Dendritic cell treated with granulocyte-macrophage colony-stimulating factor and Interleukin-4, amounts not matched to agents 40 ng/mL and 50 ng/mL, for 4 days (primary cell): ENCODE data around the gene ZNRF3.

Experiments
- H3K27ac Mint-ChIP-seq: one replicate; pipeline ENCODE4 v1.8.0; 2022; ENCODE audit warnings: mild to moderate bottlenecking, mixed read lengths
- H3K27me3 Mint-ChIP-seq: one replicate; pipeline ENCODE4 v1.8.0; 2022; ENCODE audit warnings: mild to moderate bottlenecking, mixed read lengths
- H3K36me3 Mint-ChIP-seq: one replicate; pipeline ENCODE4 v1.8.0; 2022; ENCODE audit warnings: low read depth, mixed read lengths
- H3K4me1 Mint-ChIP-seq: one replicate; pipeline ENCODE4 v1.8.0; 2022; ENCODE audit warnings: low read depth, mixed read lengths
- H3K4me3 Mint-ChIP-seq: one replicate; pipeline ENCODE4 v1.8.0; 2022; ENCODE audit warnings: mild to moderate bottlenecking, moderate library complexity, mixed read lengths
- H3K9me3 Mint-ChIP-seq: one replicate; pipeline ENCODE4 v1.8.0; 2022; ENCODE audit warnings: mixed read lengths
- intact Hi-C: fragments of 100-400 bp; cut with micrococcal nuclease; formaldehyde crosslinking; loops from one replicate; pipeline ENCODE4 v1.15.0; 2022

ZNRF3 gene

DNA sequence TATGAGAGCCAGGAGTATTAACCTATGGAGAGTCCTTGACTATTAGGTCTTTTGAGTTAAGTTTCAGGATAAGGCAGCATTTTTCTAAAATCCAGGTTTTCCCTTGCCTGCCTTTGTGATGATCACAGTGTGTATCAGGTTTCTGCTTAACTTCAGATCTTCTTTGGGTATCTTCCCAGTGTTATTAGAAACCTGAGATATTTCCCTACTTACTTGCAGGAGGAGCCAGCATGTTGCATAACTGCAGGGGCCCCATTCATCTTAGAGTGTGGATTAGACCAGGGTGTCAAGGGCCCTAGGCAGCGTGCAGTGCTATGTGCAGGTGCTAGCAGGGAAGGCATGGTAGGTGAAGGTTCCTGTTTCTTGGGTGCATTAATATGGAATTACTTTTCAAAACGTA is 69.5 kb downstream of the ZNRF3 start:
- H3K4me3 Mint-ChIP-seq: no peak overlapping the region
- no peak overlapping the region for H3K27ac Mint-ChIP-seq
- peaks cover 37% of the 10 kb centered on the region for H3K27me3 Mint-ChIP-seq
- H3K9me3 Mint-ChIP-seq: no peaks in the 10 kb centered on the region
- intact Hi-C loops: no loop called here
- peaks cover 16% of the 10 kb centered on the region for H3K4me1 Mint-ChIP-seq
- no peaks in the 10 kb centered on the region for H3K36me3 Mint-ChIP-seq

DNA sequence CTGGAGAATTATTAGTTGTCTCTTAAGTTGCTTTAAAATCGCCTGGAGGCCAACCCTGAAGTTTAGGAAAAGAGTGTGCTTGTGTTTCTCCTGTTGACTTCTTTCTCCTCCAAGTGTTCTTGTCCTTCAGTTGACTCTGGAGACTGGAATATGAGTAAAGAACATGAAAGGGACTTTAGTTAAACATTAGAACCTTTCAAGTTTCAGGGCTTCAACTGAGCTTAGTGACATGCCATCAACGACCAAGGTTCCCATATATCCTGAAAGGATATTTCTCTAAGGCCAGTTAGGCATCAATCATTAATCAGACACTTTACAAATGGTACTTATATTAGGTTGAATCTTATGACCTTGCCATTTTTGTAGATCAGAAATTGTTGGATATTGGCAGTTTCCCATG is 70.0 kb downstream of the ZNRF3 start:
- no peak overlapping the region for H3K4me3 Mint-ChIP-seq
- H3K4me1 Mint-ChIP-seq: peaks cover 16% of the 10 kb centered on the region
- H3K9me3 Mint-ChIP-seq: no peaks in the 10 kb centered on the region
- intact Hi-C loops: no loop called here
- H3K27me3 Mint-ChIP-seq: peaks cover 42% of the 10 kb centered on the region
- H3K36me3 Mint-ChIP-seq: no peaks in the 10 kb centered on the region
- no peak overlapping the region for H3K27ac Mint-ChIP-seq

DNA sequence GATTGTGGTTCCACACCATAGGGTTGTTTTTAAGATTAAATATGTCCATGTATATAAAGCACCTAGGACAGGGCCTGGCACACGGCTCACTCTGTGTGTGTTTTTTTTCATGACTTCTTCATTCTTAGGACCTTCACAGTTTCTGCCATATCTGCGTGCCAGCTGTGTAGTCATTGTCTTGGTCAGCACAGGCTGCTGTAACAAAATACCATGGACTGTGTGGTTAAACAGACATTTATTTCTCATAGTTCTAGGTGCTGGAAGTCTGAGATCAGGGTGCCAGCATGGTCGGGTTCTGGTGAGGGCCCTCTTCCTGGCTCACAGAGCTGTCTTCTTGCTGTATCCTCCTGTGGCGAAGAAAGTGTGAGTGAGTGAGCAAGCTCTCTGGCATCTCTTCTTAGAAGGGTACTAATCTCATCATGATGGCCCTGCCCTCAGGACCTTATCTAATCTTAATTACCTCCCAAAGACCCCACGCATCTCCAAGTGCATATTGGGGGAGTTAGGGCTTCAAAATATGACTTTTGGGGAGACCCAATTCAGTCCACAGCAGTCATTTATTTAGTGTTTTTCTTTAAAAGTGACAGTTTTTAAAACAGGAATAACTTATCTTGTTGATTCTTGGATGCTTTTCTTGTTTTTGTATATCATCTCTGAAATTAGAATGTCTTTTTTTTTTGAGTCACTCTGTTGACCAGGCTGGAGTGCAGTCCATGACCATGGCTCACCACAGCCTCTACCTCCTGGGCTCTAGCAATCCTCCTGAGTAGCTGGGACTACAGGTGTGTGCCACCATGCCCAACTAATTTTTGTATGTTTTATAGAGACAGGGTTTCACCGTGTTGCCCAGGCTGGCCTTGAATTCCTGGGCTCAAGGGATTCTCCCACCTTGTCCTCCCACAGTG is 70.9 kb downstream of the ZNRF3 start:
- H3K4me1 Mint-ChIP-seq: peaks cover 16% of the 10 kb centered on the region
- no peak overlapping the region for H3K27ac Mint-ChIP-seq
- intact Hi-C loops: no loop called here
- H3K27me3 Mint-ChIP-seq: peaks cover 40% of the 10 kb centered on the region
- no peaks in the 10 kb centered on the region for H3K36me3 Mint-ChIP-seq
- no peaks in the 10 kb centered on the region for H3K9me3 Mint-ChIP-seq
- H3K4me3 Mint-ChIP-seq: no peak overlapping the region

DNA sequence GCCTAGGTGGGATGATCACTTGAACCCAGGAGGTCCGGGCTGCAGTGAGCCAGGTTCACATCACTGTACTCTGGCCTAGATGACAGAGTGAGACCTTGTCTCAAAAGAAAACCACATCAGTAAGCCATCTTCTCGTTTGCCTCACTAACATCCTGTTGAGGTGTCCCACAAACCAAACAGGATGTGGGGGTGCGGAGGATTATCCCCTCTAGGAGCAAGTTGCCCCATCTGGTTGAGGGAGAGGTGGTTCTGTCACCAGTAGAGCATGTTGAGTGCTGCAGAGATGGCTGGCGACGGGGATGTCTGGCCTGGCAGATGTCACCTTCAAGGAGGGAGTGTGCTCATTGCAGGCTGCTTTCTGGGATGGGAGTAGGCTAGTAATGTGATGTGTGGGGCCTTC is 72.4 kb downstream of the ZNRF3 start:
- Mint-ChIP-seq H3K27me3 (peaks cover 45% of the 10 kb centered on the region), H3K27ac (no peak overlapping the region), H3K4me3 (no peak overlapping the region), H3K4me1 (peaks cover 10% of the 10 kb centered on the region), H3K9me3 (no peaks in the 10 kb centered on the region), H3K36me3 (no peaks in the 10 kb centered on the region)
- intact Hi-C loops: no loop called here

DNA sequence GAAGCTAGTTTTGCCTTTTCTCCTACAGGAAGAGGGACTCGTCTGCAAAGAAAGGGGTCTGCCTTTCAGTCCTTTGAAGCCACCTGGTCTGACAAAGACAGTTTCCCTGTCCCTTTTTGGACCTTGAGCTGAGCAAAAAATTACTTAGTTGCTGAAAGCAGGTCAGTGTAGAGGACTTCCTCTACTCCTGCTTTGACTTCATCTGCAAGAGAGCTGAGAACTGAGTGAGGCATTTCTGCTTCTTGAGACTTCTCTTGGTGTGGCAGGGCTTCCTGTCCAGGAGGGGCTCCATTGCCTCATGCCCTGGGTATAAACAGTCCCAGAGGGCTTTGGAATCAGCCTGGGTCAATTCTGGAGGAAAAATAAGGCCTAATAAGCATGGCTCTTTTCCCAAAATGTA is 73.1 kb downstream of the ZNRF3 start:
- H3K4me3 Mint-ChIP-seq: no peak overlapping the region
- intact Hi-C loops: no loop called here

DNA sequence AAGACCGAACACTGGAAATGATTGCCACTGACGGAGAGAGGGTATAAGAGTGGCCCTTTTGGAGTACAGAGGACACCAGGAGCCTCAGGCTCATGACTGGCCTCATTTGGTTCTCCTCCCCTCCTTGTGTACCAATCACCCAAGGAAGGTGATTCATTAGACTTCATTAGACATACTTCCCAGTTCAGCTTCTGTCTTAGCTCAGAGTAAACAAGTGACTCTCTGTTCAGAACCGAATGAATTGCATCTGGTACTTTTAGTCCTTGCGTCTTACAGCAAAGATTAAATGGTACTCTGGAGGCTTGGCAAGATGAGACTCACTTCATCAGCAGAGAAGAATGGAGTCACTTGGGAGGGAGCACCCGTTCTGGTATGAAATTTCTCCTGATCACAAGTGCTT is 75.2 kb downstream of the ZNRF3 start:
- Mint-ChIP-seq H3K4me1 (peaks cover 10% of the 10 kb centered on the region), H3K36me3 (no peaks in the 10 kb centered on the region), H3K4me3 (no peak overlapping the region), H3K27ac (no peak overlapping the region), H3K27me3 (peaks cover 44% of the 10 kb centered on the region), H3K9me3 (no peaks in the 10 kb centered on the region)
- intact Hi-C loops: no loop called here

More for the DNA sequence above, 73.1 kb downstream of the ZNRF3 start:
- Mint-ChIP-seq H3K27me3 (peaks cover 49% of the 10 kb centered on the region), H3K9me3 (no peaks in the 10 kb centered on the region), H3K36me3 (no peaks in the 10 kb centered on the region), H3K4me1 (peaks cover 10% of the 10 kb centered on the region), H3K27ac (no peak overlapping the region)

DNA sequence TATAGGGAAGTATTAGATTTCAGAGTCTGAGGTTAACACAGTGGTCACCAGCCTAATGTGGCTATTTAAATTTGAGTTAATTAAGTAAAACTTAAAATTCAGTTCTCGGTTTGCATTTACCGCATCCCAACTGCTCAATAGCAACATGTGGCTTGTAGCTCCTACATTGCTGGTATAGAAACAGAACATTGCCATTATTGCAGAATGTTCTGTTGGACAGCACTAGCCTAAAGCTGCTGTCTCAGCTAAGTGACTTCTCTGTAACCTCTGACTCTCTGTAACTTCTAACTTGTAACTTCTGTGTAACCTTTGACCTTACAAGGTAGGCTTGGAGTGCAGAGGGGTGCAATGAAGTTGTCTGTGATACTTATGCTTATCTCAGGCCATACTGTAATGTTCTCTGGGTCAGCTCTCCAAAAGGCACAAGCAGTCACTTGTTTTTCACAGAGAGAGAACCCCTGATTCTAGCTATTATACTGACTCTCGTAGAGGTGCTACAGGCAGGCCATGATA is 78.7 kb downstream of the ZNRF3 start:
- H3K27ac Mint-ChIP-seq: no peak overlapping the region
- no peaks in the 10 kb centered on the region for H3K36me3 Mint-ChIP-seq
- intact Hi-C loops: no loop called here
- no peaks in the 10 kb centered on the region for H3K4me1 Mint-ChIP-seq
- H3K4me3 Mint-ChIP-seq: no peak overlapping the region
- H3K27me3 Mint-ChIP-seq: peaks cover 35% of the 10 kb centered on the region
- no peaks in the 10 kb centered on the region for H3K9me3 Mint-ChIP-seq

DNA sequence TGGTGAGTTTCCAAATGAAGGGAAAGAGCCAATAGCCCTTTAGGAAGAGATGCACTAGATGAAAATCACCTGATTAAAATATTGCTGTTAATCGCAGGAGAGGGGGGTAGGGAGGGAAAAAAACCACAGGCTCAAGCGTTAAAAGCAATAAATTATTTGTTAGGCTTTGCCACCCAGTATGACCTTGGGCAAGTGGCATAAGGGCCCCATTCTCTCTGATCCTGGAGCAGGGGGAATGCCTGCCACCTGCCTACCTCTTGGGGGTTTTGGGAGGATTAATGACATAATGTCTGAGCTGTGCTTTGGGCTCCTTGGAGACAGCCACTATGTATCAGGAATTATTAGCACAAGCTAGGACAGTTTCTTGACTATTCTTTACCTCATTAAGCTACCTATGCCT is 80.0 kb downstream of the ZNRF3 start:
- peaks cover 27% of the 10 kb centered on the region for H3K27me3 Mint-ChIP-seq
- no peak overlapping the region for H3K27ac Mint-ChIP-seq
- intact Hi-C loops: no loop called here
- no peaks in the 10 kb centered on the region for H3K4me1 Mint-ChIP-seq
- no peaks in the 10 kb centered on the region for H3K9me3 Mint-ChIP-seq
- no peak overlapping the region for H3K4me3 Mint-ChIP-seq
- no peaks in the 10 kb centered on the region for H3K36me3 Mint-ChIP-seq

DNA sequence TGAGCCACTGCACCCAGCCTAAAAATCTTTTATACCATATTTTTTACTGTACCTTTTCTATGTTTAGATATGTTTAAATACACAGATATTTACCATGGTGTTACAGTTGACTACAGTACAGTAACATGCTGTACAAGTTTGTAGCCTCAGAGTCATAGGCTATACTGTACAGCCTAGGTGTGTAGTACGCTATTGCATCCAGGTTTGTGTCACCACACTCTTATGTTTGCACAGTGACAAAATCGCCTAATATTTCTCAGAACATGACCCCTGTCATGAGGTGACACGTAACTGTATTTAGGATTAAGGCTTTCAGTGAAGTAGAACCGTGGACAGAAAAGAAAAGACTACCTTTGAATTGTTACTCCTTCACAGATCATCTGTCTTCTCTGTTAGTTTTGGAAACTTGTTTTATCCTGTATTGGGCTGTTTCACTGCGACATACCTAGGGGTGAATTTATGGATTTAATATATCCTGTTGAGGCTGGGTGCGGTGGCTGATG is 83.8 kb downstream of the ZNRF3 start:
- no peak overlapping the region for H3K27ac Mint-ChIP-seq
- no peak overlapping the region for H3K4me3 Mint-ChIP-seq
- H3K9me3 Mint-ChIP-seq: no peaks in the 10 kb centered on the region
- no peaks in the 10 kb centered on the region for H3K4me1 Mint-ChIP-seq
- no peaks in the 10 kb centered on the region for H3K36me3 Mint-ChIP-seq
- peaks cover 19% of the 10 kb centered on the region for H3K27me3 Mint-ChIP-seq
- intact Hi-C loops: no loop called here

DNA sequence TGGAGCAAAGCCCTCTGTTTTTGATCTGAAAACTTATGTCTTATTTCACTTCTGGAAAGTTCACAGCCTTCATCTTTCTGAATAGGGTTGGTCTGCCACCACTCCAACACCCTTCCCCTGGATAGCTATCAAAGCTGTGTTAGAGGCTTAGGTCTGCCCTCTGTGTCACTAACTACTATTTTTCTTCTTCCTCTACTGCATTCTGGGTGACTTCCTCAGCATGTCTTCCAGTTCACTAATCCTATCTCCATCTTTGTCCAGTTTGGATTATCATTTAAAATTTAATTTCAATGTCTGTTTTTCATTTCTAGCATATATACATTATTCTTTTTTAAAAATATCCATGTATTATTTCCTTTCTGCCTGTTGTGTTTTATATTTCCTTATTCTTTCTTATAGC is 84.6 kb downstream of the ZNRF3 start:
- no peak overlapping the region for H3K4me3 Mint-ChIP-seq
- no peaks in the 10 kb centered on the region for H3K36me3 Mint-ChIP-seq
- no peak overlapping the region for H3K27ac Mint-ChIP-seq
- H3K4me1 Mint-ChIP-seq: no peaks in the 10 kb centered on the region
- no peaks in the 10 kb centered on the region for H3K9me3 Mint-ChIP-seq
- H3K27me3 Mint-ChIP-seq: peaks cover 13% of the 10 kb centered on the region
- intact Hi-C loops: no loop called here

DNA sequence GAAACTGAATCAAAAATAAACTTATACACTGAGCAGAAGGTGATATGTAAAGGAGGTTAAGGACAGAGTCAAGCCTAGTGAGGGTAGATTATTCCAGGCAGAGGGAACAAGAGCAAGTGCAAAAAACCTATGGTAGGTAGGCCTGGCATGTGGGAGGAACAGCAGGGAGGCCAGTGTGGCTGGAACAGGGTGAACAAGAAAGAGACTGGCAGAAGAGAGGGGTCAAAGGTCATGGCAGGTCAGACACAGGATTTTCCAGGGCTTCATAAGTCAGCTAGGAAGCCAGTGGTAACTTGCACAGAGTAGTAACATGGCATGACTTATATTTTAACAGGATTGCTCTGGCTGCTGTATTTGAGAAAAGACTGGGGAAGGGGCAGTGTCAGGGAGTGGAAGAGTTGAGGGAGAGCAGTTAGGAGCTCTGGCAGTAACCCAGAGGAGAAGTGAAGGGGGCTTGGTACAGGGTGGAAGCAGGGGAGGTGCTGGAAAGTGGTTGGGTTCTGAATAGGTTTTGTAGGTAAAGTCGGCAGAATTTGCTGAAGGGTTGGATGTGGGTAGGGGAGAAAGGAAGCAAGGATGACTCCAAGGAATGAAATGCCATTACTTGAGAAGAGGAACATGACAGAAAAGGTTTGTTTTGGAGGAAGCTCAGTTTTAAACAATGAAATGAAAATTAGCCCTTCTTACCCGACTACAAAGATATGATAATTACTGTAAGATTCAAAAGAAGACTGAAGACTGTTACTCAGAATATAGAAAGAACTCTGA is 86.2 kb downstream of the ZNRF3 start:
- Mint-ChIP-seq H3K4me1 (no peaks in the 10 kb centered on the region), H3K27me3 (peaks cover 8% of the 10 kb centered on the region), H3K27ac (no peak overlapping the region), H3K9me3 (no peaks in the 10 kb centered on the region), H3K4me3 (no peak overlapping the region), H3K36me3 (no peaks in the 10 kb centered on the region)
- intact Hi-C loops: no loop called here

DNA sequence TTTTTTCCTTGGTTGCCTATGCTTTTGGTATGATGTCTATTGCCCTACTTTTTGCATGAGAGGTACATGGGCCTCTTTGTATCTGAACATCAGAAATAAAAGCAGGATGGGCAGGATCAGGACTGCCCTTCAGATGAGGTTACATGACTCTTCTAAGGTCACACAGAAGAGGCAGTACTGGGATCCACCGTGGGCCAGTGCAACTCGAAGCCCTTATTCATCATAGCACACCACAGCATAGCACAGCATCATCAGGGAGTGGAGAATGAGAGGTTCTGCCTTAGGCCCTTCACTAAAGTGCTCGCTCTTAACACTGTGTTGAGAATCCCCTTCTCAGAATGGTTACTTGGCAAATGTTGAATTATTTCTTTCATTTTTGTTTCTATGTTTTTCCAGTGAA is 90.0 kb downstream of the ZNRF3 start:
- intact Hi-C loops: no loop called here
- Mint-ChIP-seq H3K4me1 (no peaks in the 10 kb centered on the region), H3K27ac (no peak overlapping the region), H3K27me3 (peaks cover 11% of the 10 kb centered on the region), H3K36me3 (no peaks in the 10 kb centered on the region), H3K9me3 (no peaks in the 10 kb centered on the region), H3K4me3 (no peak overlapping the region)

DNA sequence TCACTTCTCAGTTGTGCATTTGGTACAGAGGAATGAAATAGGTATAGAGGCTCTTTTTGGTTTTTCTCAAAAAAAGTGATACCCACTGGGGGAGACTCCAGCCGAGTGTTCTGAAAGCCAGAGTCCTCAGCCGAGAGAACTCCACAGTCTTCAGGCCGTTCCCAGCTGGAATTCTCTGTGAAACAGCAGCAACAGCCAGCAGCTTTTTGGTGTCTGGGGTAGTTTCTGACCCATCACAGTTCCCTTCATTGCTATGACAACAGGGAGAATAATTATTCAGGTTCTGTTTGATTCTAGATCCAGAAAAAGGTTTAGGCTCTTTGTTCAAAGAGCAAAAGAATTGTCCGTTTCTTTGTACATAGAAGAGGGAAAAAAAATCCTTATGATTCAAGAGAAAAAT is 93.7 kb downstream of the ZNRF3 start:
- Mint-ChIP-seq H3K27me3 (peaks cover 16% of the 10 kb centered on the region), H3K36me3 (no peaks in the 10 kb centered on the region), H3K27ac (no peak overlapping the region), H3K9me3 (no peaks in the 10 kb centered on the region), H3K4me3 (no peak overlapping the region), H3K4me1 (no peaks in the 10 kb centered on the region)
- intact Hi-C loops: no loop called here

DNA sequence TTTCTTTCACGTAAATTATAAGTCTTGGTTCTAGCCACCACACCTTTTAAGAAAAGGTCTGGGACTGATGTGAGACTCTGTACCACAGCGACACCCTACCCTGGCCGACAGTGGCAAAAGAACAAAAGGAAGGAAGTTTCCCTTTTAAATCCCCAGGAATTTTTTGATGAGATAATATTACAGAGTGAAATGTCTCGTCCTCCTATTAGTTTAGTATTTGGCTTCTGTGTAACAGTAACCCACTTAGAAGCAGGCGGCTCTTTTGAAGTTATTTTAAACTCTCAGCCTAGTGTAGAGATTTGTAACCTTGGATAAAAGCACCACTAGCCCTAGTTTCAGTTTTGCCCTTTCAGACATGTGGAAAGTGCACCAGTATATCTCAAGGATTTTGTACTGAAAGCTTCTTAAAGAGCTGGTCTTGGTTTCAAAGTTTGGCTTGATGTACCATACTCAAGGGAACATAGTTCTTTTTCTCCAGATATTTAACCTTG is 94.2 kb downstream of the ZNRF3 start:
- H3K27me3 Mint-ChIP-seq: peaks cover 16% of the 10 kb centered on the region
- no peak overlapping the region for H3K4me3 Mint-ChIP-seq
- H3K9me3 Mint-ChIP-seq: no peaks in the 10 kb centered on the region
- intact Hi-C loops: no loop called here
- no peak overlapping the region for H3K27ac Mint-ChIP-seq
- H3K36me3 Mint-ChIP-seq: no peaks in the 10 kb centered on the region
- H3K4me1 Mint-ChIP-seq: no peaks in the 10 kb centered on the region
